ENCODE measurements around the gene MLLT1. TPM values are rescaled to one million over a fixed set of nuclear protein-coding genes. Genes with fewer than 3 reads are reported as not detected.
A peak's percentile ranks its signal among the peaks of the same experiment; 100 is the strongest.

The MLLT1 gene
- total RNA-seq, 1 experiment from 2014 or later, result 80.1 TPM

- BruUV-seq (replicated peaks), result no TSS peak
- CTCF ChIA-PET, result interaction anchor here (0.6 kb wide), 1 partner anchor 484 kb away, joined by 3 read pairs; no protein-coding TSS in a partner anchor
- no peak overlapping the region for H3K4me3 ChIP-seq (ENCODE audit: low read depth, low read length, poor library complexity, severe bottlenecking)
- DNase-seq (ENCODE audit: low spot score), result no peak
- H3K4me1 ChIP-seq (ENCODE audit: insufficient read depth, low read length, poor library complexity, severe bottlenecking), result no peaks in the 10 kb centered on the region
- intact Hi-C loops (cut with micrococcal nuclease; ENCODE audit: unreplicated experiment), result no loop called here
- H3K27me3 ChIP-seq (replicated peaks; ENCODE audit: insufficient read depth, low read depth, low read length, poor library complexity), result no peaks in the 10 kb centered on the region
- no peaks in the 10 kb centered on the region for H3K9me3 ChIP-seq (ENCODE audit: low read depth, low read length, poor library complexity, severe bottlenecking)
- H3K27ac ChIP-seq (ENCODE audit: low read depth, low read length, poor library complexity, severe bottlenecking), result no peak overlapping the region
- TF ChIP-seq CTCF (conservative IDR thresholded peaks at IDR 0.05; ENCODE audit: low read depth, low read length) (no peak), EZH2 (IDR thresholded peaks at IDR 0.05; ENCODE audit: borderline replicate concordance, low read depth, low read length, poor library complexity, severe bottlenecking) (no peak)
- no peaks in the 10 kb centered on the region for H3K36me3 ChIP-seq (ENCODE audit: insufficient read depth, low read length, poor library complexity, severe bottlenecking)
- POLR2A ChIA-PET (ENCODE audit: low non-redundant PET), result no interaction called here
Measured at GRCh38 chr19:6211632-6212402, 68.0 kb downstream of the MLLT1 start.

GRCh38 chr19:6210721-6211600, 68.8 kb downstream of the MLLT1 start:
- H3K4me3 ChIP-seq (ENCODE audit: low read depth, low read length, poor library complexity, severe bottlenecking), result no peak overlapping the region
- intact Hi-C loops (cut with micrococcal nuclease; ENCODE audit: unreplicated experiment), result no loop called here
- CTCF ChIA-PET, result interaction anchor here (0.6 kb wide), 1 partner anchor 485 kb away, joined by 3 read pairs; no protein-coding TSS in a partner anchor
- no peaks in the 10 kb centered on the region for H3K36me3 ChIP-seq (ENCODE audit: insufficient read depth, low read length, poor library complexity, severe bottlenecking)
- no peaks in the 10 kb centered on the region for H3K27me3 ChIP-seq (replicated peaks; ENCODE audit: insufficient read depth, low read depth, low read length, poor library complexity)
- TSS peak; percentile 72 for BruUV-seq (replicated peaks)
- no peak for DNase-seq (ENCODE audit: low spot score)
- no peak overlapping the region for H3K27ac ChIP-seq (ENCODE audit: low read depth, low read length, poor library complexity, severe bottlenecking)
- H3K4me1 ChIP-seq (ENCODE audit: insufficient read depth, low read length, poor library complexity, severe bottlenecking), result no peaks in the 10 kb centered on the region
- H3K9me3 ChIP-seq (ENCODE audit: low read depth, low read length, poor library complexity, severe bottlenecking), result no peaks in the 10 kb centered on the region
- no peak for TF ChIP-seq CTCF (conservative IDR thresholded peaks at IDR 0.05; ENCODE audit: low read depth, low read length)
- TF ChIP-seq EZH2 (IDR thresholded peaks at IDR 0.05; ENCODE audit: borderline replicate concordance, low read depth, low read length, poor library complexity, severe bottlenecking), result no peak
- POLR2A ChIA-PET (ENCODE audit: low non-redundant PET), result no interaction called here

- no peaks in the 10 kb centered on the region for H3K36me3 ChIP-seq (ENCODE audit: insufficient read depth, low read length, poor library complexity, severe bottlenecking)
- no peak for DNase-seq (ENCODE audit: low spot score)
- no TSS peak for BruUV-seq (replicated peaks)
- CTCF ChIA-PET, result no interaction called here
- no peaks in the 10 kb centered on the region for H3K4me1 ChIP-seq (ENCODE audit: insufficient read depth, low read length, poor library complexity, severe bottlenecking)
- no peak overlapping the region for H3K4me3 ChIP-seq (ENCODE audit: low read depth, low read length, poor library complexity, severe bottlenecking)
- no peaks in the 10 kb centered on the region for H3K27me3 ChIP-seq (replicated peaks; ENCODE audit: insufficient read depth, low read depth, low read length, poor library complexity)
- H3K9me3 ChIP-seq (ENCODE audit: low read depth, low read length, poor library complexity, severe bottlenecking), result no peaks in the 10 kb centered on the region
- intact Hi-C loops (cut with micrococcal nuclease; ENCODE audit: unreplicated experiment), result no loop called here
- POLR2A ChIA-PET (ENCODE audit: low non-redundant PET), result no interaction called here
- TF ChIP-seq EZH2 (IDR thresholded peaks at IDR 0.05; ENCODE audit: borderline replicate concordance, low read depth, low read length, poor library complexity, severe bottlenecking) (no peak), CTCF (conservative IDR thresholded peaks at IDR 0.05; ENCODE audit: low read depth, low read length) (no peak)
- no peak overlapping the region for H3K27ac ChIP-seq (ENCODE audit: low read depth, low read length, poor library complexity, severe bottlenecking)
Measured at GRCh38 chr19:6210091-6210490, 69.7 kb downstream of the MLLT1 start.
